ENCODE results near the gene CCR4. TPM values are rescaled to one million over a fixed set of nuclear protein-coding genes. Genes with fewer than 3 reads are reported as not detected.

The CCR4 gene
- total and polyA plus RNA-seq, 10 of the 15 experiments (the other 5 are each of a cell fraction or from before 2014, with no cell fraction given) = 0.41 to 12.4 (median 5.3) TPM

DNA sequence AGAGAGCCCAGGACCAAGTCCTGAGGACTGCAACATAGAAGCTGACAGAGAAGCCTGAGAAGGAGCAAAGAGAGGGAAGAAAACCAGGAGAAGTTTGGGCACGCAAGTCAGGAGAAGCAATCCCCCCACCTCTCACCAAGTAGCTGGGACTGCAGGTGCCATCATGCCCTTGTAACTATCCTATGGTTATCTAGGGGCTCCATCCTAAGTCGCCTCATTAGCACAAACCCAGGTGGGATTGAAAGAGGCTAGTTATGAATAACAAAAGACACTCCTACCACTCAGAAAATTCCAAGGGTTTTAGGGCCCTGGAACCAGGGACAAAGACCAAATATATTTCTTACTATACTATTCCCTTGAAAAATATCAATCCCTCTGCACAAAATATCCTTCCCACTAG is 53.5 kb downstream of the CCR4 start (continued):
- TF ChIP-seq IRF5 (IDR thresholded peaks at IDR 0.05; ENCODE audit: borderline replicate concordance) (no peak), RAD21 (IDR thresholded peaks at IDR 0.05; ENCODE audit: insufficient read depth, low read depth, low read length) (no peak)
- TF ChIP-seq, protein P1, sequence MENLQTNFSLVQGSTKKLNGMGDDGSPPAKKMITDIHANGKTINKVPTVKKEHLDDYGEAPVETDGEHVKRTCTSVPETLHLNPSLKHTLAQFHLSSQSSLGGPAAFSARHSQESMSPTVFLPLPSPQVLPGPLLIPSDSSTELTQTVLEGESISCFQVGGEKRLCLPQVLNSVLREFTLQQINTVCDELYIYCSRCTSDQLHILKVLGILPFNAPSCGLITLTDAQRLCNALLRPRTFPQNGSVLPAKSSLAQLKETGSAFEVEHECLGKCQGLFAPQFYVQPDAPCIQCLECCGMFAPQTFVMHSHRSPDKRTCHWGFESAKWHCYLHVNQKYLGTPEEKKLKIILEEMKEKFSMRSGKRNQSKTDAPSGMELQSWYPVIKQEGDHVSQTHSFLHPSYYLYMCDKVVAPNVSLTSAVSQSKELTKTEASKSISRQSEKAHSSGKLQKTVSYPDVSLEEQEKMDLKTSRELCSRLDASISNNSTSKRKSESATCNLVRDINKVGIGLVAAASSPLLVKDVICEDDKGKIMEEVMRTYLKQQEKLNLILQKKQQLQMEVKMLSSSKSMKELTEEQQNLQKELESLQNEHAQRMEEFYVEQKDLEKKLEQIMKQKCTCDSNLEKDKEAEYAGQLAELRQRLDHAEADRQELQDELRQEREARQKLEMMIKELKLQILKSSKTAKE (IDR thresholded peaks at IDR 0.05; ENCODE audit: low read depth, poor library complexity, severe bottlenecking) = no peak

Other genes starting within 250 kb of the CCR4 start
- 0.17 and 0.27 TPM in 2 replicates for gene TRIM71, start 133.6 kb upstream of the CCR4 start, total RNA-seq (2014; rRNA removed)
- 0.18 and 0.27 TPM in 2 replicates for gene TRIM71, start 133.6 kb upstream of the CCR4 start, total RNA-seq (2014; rRNA removed; fragmentation: Illumina TruSeq; extraction: Trizol)
- 0.48 and 0.69 TPM in 2 replicates for gene TRIM71, start 133.6 kb upstream of the CCR4 start, total RNA-seq (2021)
- gene TRIM71, start 133.6 kb upstream of the CCR4 start, polyA plus RNA-seq (2011; rRNA removed) = 1.8 and 1.9 TPM in 2 replicates
- gene TRIM71, start 133.6 kb upstream of the CCR4 start, polyA plus RNA-seq (2014; fragmentation: Illumina TruSeq; extraction: Trizol) = 0.16 and 0.24 TPM in 2 replicates
- under 1 TPM; 0.02 to 0.08 TPM for gene TRIM71, start 133.6 kb upstream of the CCR4 start, polyA plus RNA-seq (2014; fragmentation: Nextera tagmentation; extraction: Ambion mirVana)
- gene TRIM71, start 133.6 kb upstream of the CCR4 start, polyA plus RNA-seq (2014; rRNA removed) = 0.14 and 0.16 TPM in 2 replicates
- gene TRIM71, start 133.6 kb upstream of the CCR4 start, polyA plus RNA-seq (2016; fragmentation: Nextera tagmentation; extraction: Ambion mirVana) = under 1 TPM; 0.04 to 0.09 TPM
- gene GLB1, start 145.5 kb downstream of the CCR4 start, total RNA-seq (2014; rRNA removed) = 31.1 and 32.6 TPM in 2 replicates
- 20.6 and 25.3 TPM in 2 replicates for gene GLB1, start 145.5 kb downstream of the CCR4 start, total RNA-seq (2014; rRNA removed; fragmentation: Illumina TruSeq; extraction: Trizol)
- 38.3 and 39.0 TPM in 2 replicates for gene GLB1, start 145.5 kb downstream of the CCR4 start, total RNA-seq (2021)
- 35.4 and 57.1 TPM in 2 replicates for gene GLB1, start 145.5 kb downstream of the CCR4 start, polyA plus RNA-seq (2011; rRNA removed)
- 28.4 and 34.4 TPM in 2 replicates for gene GLB1, start 145.5 kb downstream of the CCR4 start, polyA plus RNA-seq (2014; fragmentation: Illumina TruSeq; extraction: Trizol)
- 10 to 100 TPM; 30.4 to 44.8 TPM for gene GLB1, start 145.5 kb downstream of the CCR4 start, polyA plus RNA-seq (2014; fragmentation: Nextera tagmentation; extraction: Ambion mirVana)
- gene GLB1, start 145.5 kb downstream of the CCR4 start, polyA plus RNA-seq (2014; rRNA removed) = 26.7 and 28.7 TPM in 2 replicates
- 10 to 100 TPM; 31.4 to 39.2 TPM for gene GLB1, start 145.5 kb downstream of the CCR4 start, polyA plus RNA-seq (2016; fragmentation: Nextera tagmentation; extraction: Ambion mirVana)
- gene TMPPE, start 145.5 kb downstream of the CCR4 start, total RNA-seq (2014; rRNA removed) = 3.7 and 3.8 TPM in 2 replicates
- gene TMPPE, start 145.5 kb downstream of the CCR4 start, total RNA-seq (2014; rRNA removed; fragmentation: Illumina TruSeq; extraction: Trizol) = 2.7 and 3.0 TPM in 2 replicates
- 5.3 and 6.7 TPM in 2 replicates for gene TMPPE, start 145.5 kb downstream of the CCR4 start, total RNA-seq (2021)
- gene TMPPE, start 145.5 kb downstream of the CCR4 start, polyA plus RNA-seq (2011; rRNA removed) = 3.2 and 3.7 TPM in 2 replicates
- 0.87 and 1.7 TPM in 2 replicates for gene TMPPE, start 145.5 kb downstream of the CCR4 start, polyA plus RNA-seq (2014; fragmentation: Illumina TruSeq; extraction: Trizol)
- gene TMPPE, start 145.5 kb downstream of the CCR4 start, polyA plus RNA-seq (2014; fragmentation: Nextera tagmentation; extraction: Ambion mirVana) = under 1 TPM; 0.11 to 0.13 TPM
- gene TMPPE, start 145.5 kb downstream of the CCR4 start, polyA plus RNA-seq (2014; rRNA removed) = 2.3 and 2.9 TPM in 2 replicates
- 1 to 10 TPM; 1.9 to 2.1 TPM for gene TMPPE, start 145.5 kb downstream of the CCR4 start, polyA plus RNA-seq (2016; fragmentation: Nextera tagmentation; extraction: Ambion mirVana)
- 19.0 and 25.1 TPM in 2 replicates for gene CRTAP, start 162.4 kb downstream of the CCR4 start, total RNA-seq (2014; rRNA removed)
- 18.5 and 20.8 TPM in 2 replicates for gene CRTAP, start 162.4 kb downstream of the CCR4 start, total RNA-seq (2014; rRNA removed; fragmentation: Illumina TruSeq; extraction: Trizol)
- gene CRTAP, start 162.4 kb downstream of the CCR4 start, total RNA-seq (2021) = 38.4 and 43.6 TPM in 2 replicates
- 37.0 and 40.8 TPM in 2 replicates for gene CRTAP, start 162.4 kb downstream of the CCR4 start, polyA plus RNA-seq (2011; rRNA removed)
- gene CRTAP, start 162.4 kb downstream of the CCR4 start, polyA plus RNA-seq (2014; fragmentation: Illumina TruSeq; extraction: Trizol) = 42.3 and 45.3 TPM in 2 replicates
- gene CRTAP, start 162.4 kb downstream of the CCR4 start, polyA plus RNA-seq (2014; fragmentation: Nextera tagmentation; extraction: Ambion mirVana) = 1 to 10 TPM; 6.0 to 6.2 TPM
- gene CRTAP, start 162.4 kb downstream of the CCR4 start, polyA plus RNA-seq (2014; rRNA removed) = 34.5 and 35.5 TPM in 2 replicates
- gene CRTAP, start 162.4 kb downstream of the CCR4 start, polyA plus RNA-seq (2016; fragmentation: Nextera tagmentation; extraction: Ambion mirVana) = 10 to 100 TPM; 23.1 to 23.5 TPM

All from GM12878 (cell line).